ENCODE data around the gene PARM1.
"Not testable (repeated sequence)": the region's sequence is repeated elsewhere in the genome, so short reads cannot be mapped to it uniquely, and the experiment has no call there.

PARM1 gene

GRCh38 chr4:74994436-74994835 is 61.5 kb downstream of the PARM1 start:
- DNase-seq: not testable (repeated sequence)

GRCh38 chr4:74996996-74997395 is 64.1 kb downstream of the PARM1 start:
- no peak for DNase-seq

GRCh38 chr4:74997948-74998729 is 65.2 kb downstream of the PARM1 start:
- no peak for DNase-seq

- no peak for DNase-seq
Observed at GRCh38 chr4:74999714-75000309, 66.9 kb downstream of the PARM1 start.

GRCh38 chr4:75001871-75002270 is 69.0 kb downstream of the PARM1 start:
- DNase-seq: no peak

GRCh38 chr4:75002381-75002780 is 69.5 kb downstream of the PARM1 start:
- DNase-seq: no peak

- no peak for DNase-seq
Observed at GRCh38 chr4:75003979-75004378, 71.1 kb downstream of the PARM1 start.

GRCh38 chr4:75004755-75005668 is 72.1 kb downstream of the PARM1 start:
- no peak for DNase-seq

GRCh38 chr4:75005727-75006126 is 72.8 kb downstream of the PARM1 start:
- DNase-seq: no peak

GRCh38 chr4:75007891-75008290 is 75.0 kb downstream of the PARM1 start:
- DNase-seq: no peak

GRCh38 chr4:75009138-75009537 is 76.2 kb downstream of the PARM1 start:
- DNase-seq: no peak

- no peak for DNase-seq
Observed at GRCh38 chr4:75011131-75011795, 78.3 kb downstream of the PARM1 start.

GRCh38 chr4:75015627-75016026 is 82.7 kb downstream of the PARM1 start:
- DNase-seq: no peak

GRCh38 chr4:75016472-75016871 is 83.6 kb downstream of the PARM1 start:
- DNase-seq: no peak

- no peak for DNase-seq
Observed at GRCh38 chr4:75018811-75019479, 86.0 kb downstream of the PARM1 start.

- no peak for DNase-seq
Observed at GRCh38 chr4:75025431-75025830, 92.5 kb downstream of the PARM1 start.

- DNase-seq: no peak
Observed at GRCh38 chr4:75028196-75028854, 95.4 kb downstream of the PARM1 start.

GRCh38 chr4:75030028-75030427 is 97.1 kb downstream of the PARM1 start:
- DNase-seq: no peak

- no peak for DNase-seq
Observed at GRCh38 chr4:75030649-75031235, 97.8 kb downstream of the PARM1 start.

GRCh38 chr4:75031775-75032174 is 98.9 kb downstream of the PARM1 start:
- no peak for DNase-seq

GRCh38 chr4:75034523-75034922 is 101.6 kb downstream of the PARM1 start:
- DNase-seq: no peak
